ENCODE data around the gene UBQLN3. TPM values are rescaled to one million over a fixed set of nuclear protein-coding genes. Genes with fewer than 3 reads are reported as not detected.

UBQLN3 gene
- total and polyA plus RNA-seq, 2 donors (not counting 3 experiments of a cell fraction or from before 2014, with no cell fraction given), result not detected

DNA sequence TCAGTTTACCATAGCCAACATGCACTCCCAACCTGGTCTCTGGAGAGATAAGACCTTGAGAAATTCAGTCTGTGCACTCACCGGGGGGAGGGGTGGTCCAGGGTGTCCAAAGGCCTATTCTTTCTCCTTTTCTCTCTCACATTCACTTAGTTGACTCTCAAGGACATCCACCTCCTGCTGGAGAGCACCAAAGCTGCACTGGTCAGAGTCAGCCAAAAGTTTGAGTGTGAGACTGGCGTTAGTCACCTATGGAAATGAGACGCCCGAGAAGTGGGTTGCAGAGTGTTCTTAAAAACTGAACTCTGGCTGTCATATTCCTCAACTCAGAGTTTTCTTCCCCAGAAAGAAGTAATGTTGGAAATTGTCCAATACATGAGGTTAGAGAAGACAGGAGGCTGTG lies 11.8 kb upstream of the UBQLN3 start:
- H3K9me1 ChIP-seq (replicated peaks; ENCODE audit: control insufficient read depth, extremely low read depth, insufficient read depth, low read length), result no peaks in the 10 kb centered on the region
- no peak overlapping the region for H2AFZ ChIP-seq (ENCODE audit: low read depth, low read length)
- H3K4me2 ChIP-seq (ENCODE audit: insufficient read depth, low read length), result no peak overlapping the region
- H3K9ac ChIP-seq (replicated peaks; ENCODE audit: extremely low read depth, insufficient read depth, low read length), result no peak overlapping the region
- no TSS peak for BruUV-seq (replicated peaks)
- DNase-seq (ENCODE audit: low read depth, low spot score) (no peak), FAIRE-seq (no peak)
- ChIA-PET POLR2A (interaction anchor here (0.7 kb wide), 1 partner anchor 1344 kb away, joined by 3 read pairs; no protein-coding TSS in a partner anchor), CTCF (interaction anchor here (0.6 kb wide), 1 partner anchor 29 kb away, joined by 5 read pairs; no protein-coding TSS in a partner anchor)
- no peaks in the 10 kb centered on the region for H3K9me3 ChIP-seq (replicated peaks; ENCODE audit: control insufficient read depth, insufficient read depth, low read length)
- H3K4me1 ChIP-seq (ENCODE audit: control insufficient read depth, extremely low read depth, insufficient read depth, low read length), result no peaks in the 10 kb centered on the region
- H3K4me3 ChIP-seq (replicated peaks in 1 of 3; ENCODE audit: insufficient read depth in 1 of 3, low read depth in 1 of 3, low read length in 3 of 3), result no peak overlapping the region
- intact Hi-C loops (cut with micrococcal nuclease), result no loop called here
- no peak for TF ChIP-seq JUN (IDR thresholded peaks at IDR 0.05; ENCODE audit: borderline replicate concordance, insufficient read depth, insufficient read length, low read depth)
- no peak for TF ChIP-seq FOS (IDR thresholded peaks at IDR 0.05; ENCODE audit: borderline replicate concordance, insufficient read depth, low read length)
- no peak for TF ChIP-seq POLR2AphosphoS5 (IDR thresholded peaks at IDR 0.05; ENCODE audit: insufficient read depth, low read depth, low read length)
- TF ChIP-seq, protein P1, sequence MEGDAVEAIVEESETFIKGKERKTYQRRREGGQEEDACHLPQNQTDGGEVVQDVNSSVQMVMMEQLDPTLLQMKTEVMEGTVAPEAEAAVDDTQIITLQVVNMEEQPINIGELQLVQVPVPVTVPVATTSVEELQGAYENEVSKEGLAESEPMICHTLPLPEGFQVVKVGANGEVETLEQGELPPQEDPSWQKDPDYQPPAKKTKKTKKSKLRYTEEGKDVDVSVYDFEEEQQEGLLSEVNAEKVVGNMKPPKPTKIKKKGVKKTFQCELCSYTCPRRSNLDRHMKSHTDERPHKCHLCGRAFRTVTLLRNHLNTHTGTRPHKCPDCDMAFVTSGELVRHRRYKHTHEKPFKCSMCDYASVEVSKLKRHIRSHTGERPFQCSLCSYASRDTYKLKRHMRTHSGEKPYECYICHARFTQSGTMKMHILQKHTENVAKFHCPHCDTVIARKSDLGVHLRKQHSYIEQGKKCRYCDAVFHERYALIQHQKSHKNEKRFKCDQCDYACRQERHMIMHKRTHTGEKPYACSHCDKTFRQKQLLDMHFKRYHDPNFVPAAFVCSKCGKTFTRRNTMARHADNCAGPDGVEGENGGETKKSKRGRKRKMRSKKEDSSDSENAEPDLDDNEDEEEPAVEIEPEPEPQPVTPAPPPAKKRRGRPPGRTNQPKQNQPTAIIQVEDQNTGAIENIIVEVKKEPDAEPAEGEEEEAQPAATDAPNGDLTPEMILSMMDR (IDR thresholded peaks at IDR 0.05; ENCODE audit: extremely low read depth in 1 of 2, insufficient read depth in 1 of 2, low read depth in 1 of 2, low read length in 2 of 2), result no peak
- TF ChIP-seq EZH2 (IDR thresholded peaks at IDR 0.05; ENCODE audit: borderline replicate concordance, low read depth, low read length, severe bottlenecking), result no peak
- no peak for TF ChIP-seq MYC (IDR thresholded peaks at IDR 0.05; ENCODE audit: low read depth, low read length)
- TF ChIP-seq GATA2 (IDR thresholded peaks at IDR 0.05; ENCODE audit: insufficient read depth, insufficient read length, low read depth, low read length), result no peak
- TF ChIP-seq, protein P2, sequence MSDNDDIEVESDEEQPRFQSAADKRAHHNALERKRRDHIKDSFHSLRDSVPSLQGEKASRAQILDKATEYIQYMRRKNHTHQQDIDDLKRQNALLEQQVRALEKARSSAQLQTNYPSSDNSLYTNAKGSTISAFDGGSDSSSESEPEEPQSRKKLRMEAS (IDR thresholded peaks at IDR 0.05; ENCODE audit: insufficient read depth, insufficient read length), result no peak
- TF ChIP-seq POLR2A (IDR thresholded peaks at IDR 0.05; ENCODE audit: low read depth, low read length), result no peak
- H4K20me1 ChIP-seq (replicated peaks; ENCODE audit: control insufficient read depth, extremely low read depth, insufficient read depth, low read length), result no peaks in the 10 kb centered on the region
- no peaks in the 10 kb centered on the region for H3K79me2 ChIP-seq (ENCODE audit: control insufficient read depth, insufficient read depth, low read length)
- H3K27me3 ChIP-seq (ENCODE audit: control insufficient read depth in 2 of 2, insufficient read depth in 2 of 2, low read length in 2 of 2), result no peaks in the 10 kb centered on the region
- H3K27ac ChIP-seq (ENCODE audit: insufficient read depth, low read depth, low read length), result no peak overlapping the region
- no peaks in the 10 kb centered on the region for H3K36me3 ChIP-seq (ENCODE audit: control insufficient read depth in 2 of 2, extremely low read depth in 1 of 2, insufficient read depth in 2 of 2, low read length in 2 of 2)
- dilution Hi-C loops (cut with MboI; ENCODE audit: extremely low pct_ligation_motif_present, low sequenced_read_pairs), result no loop called here

Data from endothelial cell of umbilical vein (primary cell).